AML-193 (cell line): ENCODE data around the gene H1-8.

Experiments used
- DNase-seq, 2 experiments: peaks; one replicate each; lab custom pipeline; 2025; lab: John Stamatoyannopoulos, UW

H1-8 gene

DNA sequence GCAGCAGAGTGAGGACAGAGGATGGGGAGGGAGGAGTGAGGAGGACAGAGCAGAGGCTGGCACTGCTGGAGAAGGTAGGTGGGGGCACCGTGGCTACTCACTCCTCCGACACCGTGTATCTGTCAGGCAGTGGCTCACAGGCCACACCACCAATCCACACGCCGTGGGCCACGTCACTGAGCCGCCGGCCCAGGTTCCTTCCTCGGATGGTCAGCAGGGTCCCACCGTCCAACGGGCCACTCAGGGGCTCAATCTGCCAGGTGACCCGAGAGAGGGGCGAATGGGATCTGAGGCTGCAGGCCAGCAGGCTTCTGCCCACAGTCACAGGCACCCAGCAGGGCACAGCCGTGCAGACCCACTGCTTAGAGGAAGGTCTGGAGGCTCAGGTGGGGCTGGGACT is 30.5 kb downstream of the H1-8 start:
- no peak for DNase-seq

GRCh38 chr3:129574206-129574605 is 31.2 kb downstream of the H1-8 start:
- no peak for DNase-seq

DNA sequence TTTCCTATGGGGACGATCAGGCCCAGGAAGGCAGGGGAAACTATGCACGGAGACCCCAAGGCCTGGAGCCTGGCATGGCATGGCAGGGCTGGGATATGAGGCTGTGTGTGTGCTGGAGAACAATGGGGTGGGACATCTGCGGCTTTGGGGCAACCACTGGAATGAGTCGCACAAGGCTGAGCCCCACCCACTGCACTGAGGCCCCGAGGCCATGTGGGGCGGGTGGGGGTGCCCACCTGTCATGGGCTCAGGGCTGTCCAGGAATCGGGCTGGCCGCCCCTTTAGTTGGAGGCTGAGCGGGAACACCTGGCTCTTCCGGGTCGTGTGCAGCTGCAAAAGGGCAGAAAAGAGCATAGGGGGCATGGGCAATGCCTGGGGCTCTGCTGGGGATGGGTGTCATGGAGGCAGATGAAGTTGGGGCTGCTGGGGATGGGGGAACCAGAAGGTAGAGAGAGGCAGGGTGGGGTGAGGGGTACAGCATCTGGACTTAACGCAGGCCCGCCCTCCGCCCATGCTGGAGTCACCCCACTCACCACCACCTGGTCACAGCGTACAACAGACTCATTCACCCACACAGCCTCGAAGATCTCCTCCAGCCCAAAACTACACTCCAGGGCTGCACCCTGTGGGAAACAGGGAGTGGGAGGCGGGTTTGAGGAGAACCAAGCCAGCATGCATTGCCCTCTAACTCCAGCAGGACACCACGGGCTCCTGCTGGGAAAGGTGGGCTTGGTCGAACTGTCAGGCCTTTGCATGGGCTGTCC is 32.4 kb downstream of the H1-8 start:
- DNase-seq = no peak

GRCh38 chr3:129575997-129576384 is 33.0 kb downstream of the H1-8 start:
- DNase-seq = no peak

GRCh38 chr3:129576514-129577352 is 33.8 kb downstream of the H1-8 start:
- peak; percentile 35 for DNase-seq

DNA sequence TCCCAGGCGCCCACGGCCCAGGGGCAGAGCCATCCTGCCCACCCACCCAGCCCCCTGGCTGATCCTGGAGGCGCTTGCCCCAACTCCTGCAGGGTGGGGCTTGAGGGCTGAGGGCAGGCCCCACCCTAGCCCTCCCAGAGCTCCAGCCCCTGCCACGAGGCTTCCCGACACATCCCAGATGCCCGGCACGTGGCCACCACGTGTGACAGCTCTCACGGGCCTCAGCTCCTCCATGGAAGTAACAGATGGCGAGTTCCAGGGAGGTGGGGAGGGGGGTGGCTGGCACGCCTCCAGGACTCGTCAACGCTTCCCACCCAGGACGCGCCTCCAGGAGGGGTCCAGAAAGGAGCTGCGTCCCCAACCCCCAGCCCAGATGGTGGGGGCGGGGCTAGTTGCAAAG is 34.4 kb downstream of the H1-8 start:
- no peak for DNase-seq

DNA sequence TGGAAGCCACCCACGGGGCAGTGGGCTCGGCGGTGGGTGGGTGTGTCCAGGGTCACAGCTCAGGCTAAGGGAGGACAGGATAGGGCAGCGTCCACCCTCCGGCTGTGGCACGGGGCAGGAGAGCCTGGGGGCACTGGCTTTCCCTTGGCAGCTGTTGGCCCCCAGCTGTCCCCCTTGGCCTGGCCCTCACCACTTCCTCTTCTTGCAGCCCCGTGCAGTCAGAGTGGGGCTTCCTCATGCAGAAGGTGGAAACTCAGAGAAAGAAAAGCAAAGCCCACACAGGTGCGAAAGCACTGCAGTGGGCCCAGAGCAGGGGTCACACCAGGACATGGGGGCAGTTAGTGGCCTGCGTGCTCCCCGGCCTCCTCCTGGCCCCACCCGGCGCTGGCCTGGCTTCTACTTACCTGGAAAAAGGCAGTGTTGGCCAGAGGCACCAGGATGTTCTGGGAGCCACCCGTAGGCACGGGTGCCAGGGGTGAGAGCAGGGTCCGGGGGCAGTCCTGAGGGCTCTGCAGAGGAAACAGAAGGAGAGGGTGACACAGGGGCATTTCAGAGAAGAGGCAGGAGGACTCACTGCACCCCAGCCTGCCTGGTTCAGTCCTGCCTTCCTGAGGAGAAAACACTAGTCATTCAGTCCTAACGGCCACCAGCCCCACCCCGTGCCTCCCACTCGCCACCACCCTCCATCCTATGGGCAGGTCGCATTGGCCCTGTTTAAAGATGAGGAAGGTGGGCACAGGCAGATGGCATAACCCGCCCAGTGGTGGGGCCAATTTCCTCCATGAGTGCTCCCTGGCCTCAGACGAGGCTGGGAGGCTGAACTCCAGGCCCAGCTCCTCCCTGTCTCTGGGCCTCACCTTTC is 35.2 kb downstream of the H1-8 start:
- DNase-seq = peak; percentile 85 to 92

- DNase-seq = no peak
These were observed 37.0 kb downstream of the H1-8 start for GRCh38 chr3:129579991-129580390.

DNA sequence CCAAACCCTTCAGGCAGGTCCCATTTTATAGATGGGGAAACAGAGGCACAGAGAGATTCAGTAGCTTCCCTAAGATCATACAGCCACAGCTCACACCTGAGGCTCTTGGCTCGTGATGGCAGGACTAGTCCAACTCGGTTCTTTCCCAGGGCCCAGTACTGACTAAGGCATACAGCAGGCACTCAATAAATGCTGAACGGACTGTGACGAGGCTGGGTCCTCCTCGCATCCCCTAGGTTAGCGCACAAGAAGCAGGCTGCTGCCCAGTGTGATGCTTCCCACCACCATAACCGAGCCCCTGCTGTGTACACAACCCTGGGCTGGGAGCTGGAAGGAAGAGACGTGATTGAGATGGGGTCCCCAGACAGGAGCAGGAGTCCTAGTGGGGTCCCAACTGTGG is 38.6 kb downstream of the H1-8 start:
- no peak for DNase-seq

- no peak for DNase-seq
These were observed 39.8 kb downstream of the H1-8 start for GRCh38 chr3:129582799-129583198.

DNA sequence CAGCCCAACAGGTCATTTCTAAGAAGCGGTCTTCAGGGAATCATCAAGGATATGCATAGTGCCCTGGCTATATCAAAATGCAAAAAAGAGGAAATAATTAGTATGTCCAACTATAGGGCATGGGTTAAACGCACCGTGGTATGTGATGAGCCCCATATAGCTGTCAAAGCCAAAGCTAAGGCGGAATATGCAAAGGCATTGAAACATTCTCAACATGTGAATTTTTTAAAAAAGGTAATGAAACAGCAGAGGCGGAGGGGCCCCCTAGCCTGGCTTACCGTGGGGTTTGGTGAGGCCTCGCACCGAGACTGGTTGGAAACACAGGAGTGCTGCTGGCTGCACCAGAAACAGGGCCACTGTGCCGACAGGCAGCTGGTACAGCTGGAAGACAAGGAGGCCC is 40.3 kb downstream of the H1-8 start:
- no peak for DNase-seq

GRCh38 chr3:129584631-129585030 is 41.7 kb downstream of the H1-8 start:
- no peak for DNase-seq

GRCh38 chr3:129585949-129586657 is 43.1 kb downstream of the H1-8 start:
- no peak for DNase-seq

DNA sequence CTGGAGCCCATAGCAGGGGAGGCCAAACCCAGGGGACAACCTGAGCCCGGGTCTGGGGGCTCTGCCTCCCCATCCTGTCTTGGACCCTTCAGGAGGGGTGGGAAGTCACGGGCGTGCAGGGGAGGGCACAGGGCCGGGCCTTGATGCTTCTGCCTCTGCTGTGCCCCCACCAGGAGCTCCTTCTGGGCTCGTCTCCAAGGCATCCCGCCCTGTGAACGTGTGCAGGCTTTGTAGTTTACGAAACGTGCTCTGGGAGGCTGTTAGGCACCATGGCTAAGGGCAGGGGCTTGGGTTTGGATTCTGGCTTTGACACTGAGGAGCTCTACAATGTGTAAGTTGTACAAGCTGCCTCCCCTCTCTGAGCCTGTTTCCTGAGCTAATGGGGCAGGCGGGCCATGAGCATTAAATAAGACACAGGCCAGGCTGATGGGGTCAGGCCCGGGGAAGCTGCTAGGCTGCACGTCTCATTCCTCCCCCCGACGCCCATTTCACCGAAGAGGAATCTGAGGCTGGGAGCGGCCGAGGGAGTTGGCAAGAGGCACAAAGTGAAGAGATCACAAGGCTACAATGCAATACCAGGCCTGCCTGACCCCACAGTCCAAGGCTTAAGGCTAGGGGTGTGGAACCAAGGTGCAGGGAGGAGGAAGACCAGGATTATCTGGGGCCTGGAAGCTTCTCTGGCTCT is 43.9 kb downstream of the H1-8 start:
- no peak for DNase-seq

GRCh38 chr3:129587566-129588210 is 44.7 kb downstream of the H1-8 start:
- no peak for DNase-seq

DNA sequence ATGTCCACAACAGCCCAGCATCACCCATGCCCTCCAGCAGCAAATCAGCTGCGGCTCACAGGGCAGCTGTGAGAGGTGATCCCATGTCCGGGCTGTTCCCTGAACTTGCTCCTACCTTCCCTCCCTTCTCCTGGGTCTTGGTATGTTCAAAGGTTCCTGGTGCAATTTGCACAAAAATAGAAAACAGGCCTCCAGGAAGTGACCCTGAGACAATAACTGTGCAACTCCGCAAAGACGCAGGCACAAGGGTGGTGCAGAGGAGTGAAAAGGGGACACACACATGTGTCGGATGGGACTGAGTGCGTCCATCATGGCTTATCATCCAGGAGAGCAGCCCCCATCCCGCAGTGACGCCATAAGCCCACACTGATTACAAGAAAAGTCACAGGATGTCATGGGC is 47.2 kb downstream of the H1-8 start:
- no peak for DNase-seq

DNA sequence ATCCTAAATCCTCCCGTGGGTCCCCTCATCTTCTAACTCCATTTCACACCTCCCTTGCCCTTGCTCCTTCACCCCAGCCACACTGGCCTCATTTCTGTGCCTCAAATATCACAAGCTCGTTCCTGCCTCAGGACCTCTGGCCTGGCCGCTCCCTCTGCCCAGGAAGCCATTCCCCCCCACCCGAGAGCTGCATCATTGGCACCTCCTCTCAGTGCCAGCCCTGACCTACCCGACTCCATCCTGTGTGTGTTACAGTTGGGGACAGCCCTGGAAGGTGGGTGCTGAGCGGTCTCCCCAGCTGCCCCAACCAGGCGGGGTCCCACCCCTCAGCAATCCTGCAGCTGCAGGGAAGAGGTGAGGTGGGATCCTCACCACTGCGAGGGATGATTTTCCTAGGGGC is 49.0 kb downstream of the H1-8 start:
- DNase-seq = no peak

DNA sequence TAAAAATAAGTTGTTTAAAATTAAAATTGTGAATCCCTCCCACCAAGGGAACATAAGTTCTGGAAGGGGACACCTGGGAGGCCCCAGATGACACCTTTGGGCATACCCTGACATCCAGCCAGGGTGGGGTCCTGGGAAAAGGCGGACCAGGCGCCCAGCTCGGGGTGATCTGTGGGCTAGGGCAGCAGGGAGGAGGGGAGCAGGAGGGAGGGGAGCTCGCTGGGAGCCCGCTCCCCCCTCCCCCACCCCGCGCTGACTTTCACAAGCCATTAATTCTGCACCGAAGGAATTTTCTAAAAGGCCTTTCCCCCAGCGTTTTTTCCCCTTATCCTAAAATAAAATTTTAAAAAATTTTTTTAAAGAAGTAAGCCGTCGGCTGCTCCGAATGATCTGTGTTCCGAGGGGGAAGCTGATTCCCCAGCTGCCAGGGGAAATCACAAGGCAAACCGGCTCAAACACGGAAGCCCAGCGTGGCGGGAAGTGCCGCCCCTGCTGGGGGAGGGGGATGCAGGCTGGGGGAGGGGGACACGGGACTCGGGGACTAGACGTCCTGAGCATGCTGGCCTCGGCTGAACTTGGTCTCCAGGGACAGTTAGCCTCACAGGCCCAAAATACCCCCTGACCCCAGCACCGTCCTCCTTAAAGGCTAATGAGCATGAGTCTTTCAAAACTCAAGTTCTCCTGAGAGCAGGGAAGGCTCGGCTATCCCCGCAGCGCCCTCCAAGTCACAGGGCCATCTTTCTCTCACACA is 49.6 kb downstream of the H1-8 start:
- DNase-seq = peak; percentile 38 to 54

- DNase-seq = no peak
These were observed 50.2 kb downstream of the H1-8 start for GRCh38 chr3:129593230-129593594.
